HAP-1 (cell line): ENCODE data around the gene BCDIN3D.

Experiments
- DNase-seq, 2 experiments: peaks; one replicate each; pipeline ENCODE4 v3.0.0-alpha.2; 2016 to 2020; ENCODE audit warnings: low spot score in 2 of 2
- H3K27me3 ChIP-seq: fragments of 250-450 bp; sonication (Bioruptor Pico); 2 replicates; pipeline ENCODE4 v1.5.1; 2020; ENCODE audit warnings: low read depth, mild to moderate bottlenecking, moderate library complexity
- H3K36me3 ChIP-seq: fragments of 250-450 bp; sonication (Bioruptor Pico); replicated peaks from 2 replicates; pipeline ENCODE4 v1.5.1; 2020; ENCODE audit warnings: mild to moderate bottlenecking
- H3K4me1 ChIP-seq: fragments of 250-450 bp; sonication (Bioruptor Pico); 2 replicates; pipeline ENCODE4 v1.5.1; 2020; ENCODE audit warnings: mild to moderate bottlenecking
- H3K4me3 ChIP-seq: fragments of 250-450 bp; sonication (Bioruptor Pico); 2 replicates; pipeline ENCODE4 v1.5.1; 2020; ENCODE audit warnings: mild to moderate bottlenecking, moderate library complexity
- H3K9me3 ChIP-seq: fragments of 250-450 bp; sonication (Bioruptor Pico); 2 replicates; pipeline ENCODE4 v1.5.1; 2020; ENCODE audit warnings: mild to moderate bottlenecking, moderate library complexity
- in situ Hi-C: fragments of 300-500 bp; cut with MboI; formaldehyde crosslinking; loops from 3 replicates; pipeline ENCODE4 v1.14.3; 2020; ENCODE audit warnings: low sequenced_read_pairs, inconsistent platforms, mixed read lengths

BCDIN3D gene

DNA sequence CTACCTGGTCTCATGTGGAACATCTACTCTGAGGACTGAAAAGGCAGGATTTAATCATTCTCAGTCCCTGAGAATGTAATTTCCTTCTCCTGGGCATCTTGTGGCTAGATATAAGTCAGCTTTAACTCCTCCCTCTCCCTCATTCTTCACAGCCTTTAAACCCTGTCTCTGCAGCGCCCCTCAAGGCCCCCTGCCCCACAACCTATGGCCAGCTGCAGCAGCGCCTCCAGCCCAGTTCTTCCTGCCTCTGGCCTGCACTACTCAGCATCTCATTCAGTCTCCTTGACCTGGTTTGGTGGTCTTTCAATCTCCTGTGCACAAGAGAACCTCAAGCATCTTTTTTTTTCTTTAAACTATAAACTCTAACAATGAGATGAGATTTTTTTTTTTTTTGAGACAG is 44.0 kb downstream of the BCDIN3D start:
- DNase-seq = no peak
- Histone ChIP-seq H3K27me3 (no peaks in the 10 kb centered on the region), H3K9me3 (no peaks in the 10 kb centered on the region), H3K4me1 (no peaks in the 10 kb centered on the region), H3K4me3 (no peak overlapping the region), H3K36me3 (peaks cover 2% of the 10 kb centered on the region)
- in situ Hi-C loops = no loop called here

DNA sequence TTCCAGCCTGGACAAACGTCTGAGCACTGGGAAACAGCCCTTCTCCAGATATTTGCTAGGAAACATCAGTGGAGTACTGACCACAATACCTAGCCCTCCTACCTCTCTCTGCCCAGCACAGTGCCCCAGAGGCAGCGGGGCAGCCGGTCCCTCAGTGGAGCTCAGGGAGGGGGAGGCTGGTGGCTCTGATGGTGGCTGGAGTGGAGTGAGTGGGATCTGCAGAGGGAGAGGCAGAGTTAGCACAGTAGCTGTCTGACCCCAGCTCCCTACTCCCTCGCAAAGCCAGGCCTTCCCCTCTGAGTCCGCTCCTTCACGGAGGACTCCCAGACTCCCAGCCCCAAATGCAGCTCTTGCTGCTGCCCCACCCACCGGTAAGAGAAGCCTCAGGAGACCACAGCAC is 44.7 kb downstream of the BCDIN3D start:
- in situ Hi-C loops = no loop called here
- H3K27me3 ChIP-seq = no peaks in the 10 kb centered on the region

DNA sequence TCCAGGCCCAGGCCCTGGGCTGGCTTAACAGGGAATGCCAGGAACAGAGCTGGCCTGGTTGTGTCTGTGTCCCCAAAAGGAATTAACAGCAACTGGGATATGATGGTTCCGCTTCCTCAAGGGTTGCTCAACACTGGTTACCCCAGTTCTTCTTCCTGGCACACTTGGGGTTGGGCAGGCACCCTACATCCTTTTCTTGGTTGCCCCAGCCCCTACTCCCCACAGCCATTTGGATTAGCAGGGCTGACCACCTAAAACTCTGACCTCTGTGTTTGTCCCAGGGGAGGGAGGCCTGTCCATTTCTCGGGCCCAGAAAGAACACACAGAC is 45.5 kb downstream of the BCDIN3D start:
- H3K4me1 ChIP-seq = no peaks in the 10 kb centered on the region
- DNase-seq = no peak
- H3K9me3 ChIP-seq = no peaks in the 10 kb centered on the region
- no peaks in the 10 kb centered on the region for H3K27me3 ChIP-seq
- in situ Hi-C loops = no loop called here
- H3K4me3 ChIP-seq = no peak overlapping the region
- peaks cover 2% of the 10 kb centered on the region; the same call in 1 of the 2 replicates for H3K36me3 ChIP-seq

More for the DNA sequence above, 44.7 kb downstream of the BCDIN3D start:
- Histone ChIP-seq H3K9me3 (no peaks in the 10 kb centered on the region), H3K36me3 (peaks cover 2% of the 10 kb centered on the region; the same call in 1 of the 2 replicates), H3K4me3 (no peak overlapping the region), H3K4me1 (no peaks in the 10 kb centered on the region)
- no peak for DNase-seq

DNA sequence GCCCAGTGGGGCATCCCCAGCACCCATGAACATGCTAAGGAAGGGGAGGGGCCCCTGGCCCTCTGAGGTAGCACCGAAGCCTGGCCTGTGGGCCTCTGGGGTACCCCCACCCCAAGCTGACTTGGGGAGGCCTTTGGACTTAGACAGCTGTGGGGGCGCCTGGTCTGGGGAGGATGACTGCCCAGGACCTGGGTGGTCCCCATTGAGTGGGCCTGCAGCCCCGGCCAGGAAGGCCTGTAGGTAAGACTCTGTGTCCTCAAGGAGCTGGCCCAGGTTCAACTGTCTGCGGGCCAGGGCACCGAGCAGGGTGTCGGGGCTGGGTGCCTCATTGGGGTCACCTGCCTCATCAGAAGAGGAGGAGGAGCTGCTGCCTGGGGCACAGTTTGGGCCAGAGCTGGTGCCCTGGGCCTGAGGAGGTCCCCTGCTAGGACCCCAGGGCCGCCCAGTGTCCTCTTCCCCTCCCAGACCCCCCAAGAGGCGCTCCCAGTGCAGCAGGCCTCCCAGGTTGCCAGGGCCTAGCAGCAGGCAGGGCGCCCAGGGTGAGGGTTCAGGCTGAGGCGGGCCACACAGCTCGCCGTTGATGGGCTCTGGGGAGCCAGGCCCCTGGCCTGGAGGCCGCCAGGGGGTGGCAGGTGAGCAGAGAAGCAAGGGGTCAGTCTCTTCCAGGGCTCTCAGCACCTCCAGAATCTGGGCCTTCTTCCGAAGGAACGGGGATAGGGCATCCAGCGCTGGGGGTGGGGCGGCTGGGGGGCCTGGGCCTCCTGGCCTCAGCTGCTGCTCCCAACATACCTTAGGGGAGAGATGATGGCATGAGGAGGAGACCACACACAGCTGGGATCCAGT is 46.1 kb downstream of the BCDIN3D start:
- H3K4me1 ChIP-seq = no peaks in the 10 kb centered on the region
- DNase-seq = no peak
- H3K4me3 ChIP-seq = no peak overlapping the region
- in situ Hi-C loops = no loop called here
- H3K9me3 ChIP-seq = no peaks in the 10 kb centered on the region
- peaks cover 2% of the 10 kb centered on the region; the same call in 1 of the 2 replicates for H3K36me3 ChIP-seq
- no peaks in the 10 kb centered on the region for H3K27me3 ChIP-seq

DNA sequence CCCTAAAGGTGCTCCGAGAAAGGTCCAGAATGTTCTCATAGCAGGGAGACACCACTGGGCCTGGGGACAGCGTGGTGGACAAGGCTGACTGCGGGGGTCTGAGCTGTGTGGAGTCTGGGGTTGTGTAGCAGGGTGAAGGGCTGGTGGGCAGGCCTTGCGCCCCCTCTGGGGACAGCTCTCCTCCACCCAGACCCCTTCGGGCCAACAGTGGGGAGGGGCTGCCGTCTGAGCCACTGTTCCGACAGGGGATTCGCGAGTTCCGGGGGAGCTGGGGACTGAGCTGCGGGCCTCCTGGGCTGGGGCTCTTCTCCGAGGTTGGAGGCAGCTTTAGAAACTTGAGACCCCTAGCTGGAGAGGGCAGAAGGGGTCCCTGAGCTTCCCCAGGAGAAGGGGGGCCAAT is 46.8 kb downstream of the BCDIN3D start:
- no peak for DNase-seq
- no peak overlapping the region for H3K4me3 ChIP-seq
- H3K27me3 ChIP-seq = no peaks in the 10 kb centered on the region
- H3K4me1 ChIP-seq = no peaks in the 10 kb centered on the region
- peaks cover 2% of the 10 kb centered on the region; the same call in 1 of the 2 replicates for H3K36me3 ChIP-seq
- in situ Hi-C loops = no loop called here
- H3K9me3 ChIP-seq = no peaks in the 10 kb centered on the region

DNA sequence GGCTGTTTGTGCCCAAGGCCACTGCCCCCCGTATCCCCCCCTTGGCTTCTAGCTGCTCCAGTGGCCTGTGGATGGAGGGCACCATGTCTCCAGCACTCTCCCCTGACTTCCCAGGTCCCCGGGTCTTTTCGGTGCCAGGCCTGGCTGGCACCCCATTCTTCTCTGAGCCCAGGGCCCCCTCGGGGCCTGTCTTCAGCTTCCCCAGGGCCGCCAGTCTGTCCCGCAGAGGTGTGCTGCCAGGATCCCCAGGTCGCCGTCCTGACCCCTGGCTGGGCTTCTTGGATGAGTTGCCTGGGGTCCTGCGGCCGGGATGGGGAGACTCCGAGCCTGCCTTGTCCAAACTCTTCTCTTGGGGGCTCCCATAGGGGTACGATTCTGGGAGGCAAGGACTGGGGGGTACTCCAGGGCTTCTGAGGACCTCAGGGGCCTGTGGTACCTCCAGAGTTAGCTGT is 47.2 kb downstream of the BCDIN3D start:
- Histone ChIP-seq H3K27me3 (no peaks in the 10 kb centered on the region), H3K36me3 (peaks cover 2% of the 10 kb centered on the region; the same call in 1 of the 2 replicates), H3K4me3 (no peak overlapping the region), H3K9me3 (no peaks in the 10 kb centered on the region), H3K4me1 (no peaks in the 10 kb centered on the region)
- in situ Hi-C loops = no loop called here
- DNase-seq = no peak

DNA sequence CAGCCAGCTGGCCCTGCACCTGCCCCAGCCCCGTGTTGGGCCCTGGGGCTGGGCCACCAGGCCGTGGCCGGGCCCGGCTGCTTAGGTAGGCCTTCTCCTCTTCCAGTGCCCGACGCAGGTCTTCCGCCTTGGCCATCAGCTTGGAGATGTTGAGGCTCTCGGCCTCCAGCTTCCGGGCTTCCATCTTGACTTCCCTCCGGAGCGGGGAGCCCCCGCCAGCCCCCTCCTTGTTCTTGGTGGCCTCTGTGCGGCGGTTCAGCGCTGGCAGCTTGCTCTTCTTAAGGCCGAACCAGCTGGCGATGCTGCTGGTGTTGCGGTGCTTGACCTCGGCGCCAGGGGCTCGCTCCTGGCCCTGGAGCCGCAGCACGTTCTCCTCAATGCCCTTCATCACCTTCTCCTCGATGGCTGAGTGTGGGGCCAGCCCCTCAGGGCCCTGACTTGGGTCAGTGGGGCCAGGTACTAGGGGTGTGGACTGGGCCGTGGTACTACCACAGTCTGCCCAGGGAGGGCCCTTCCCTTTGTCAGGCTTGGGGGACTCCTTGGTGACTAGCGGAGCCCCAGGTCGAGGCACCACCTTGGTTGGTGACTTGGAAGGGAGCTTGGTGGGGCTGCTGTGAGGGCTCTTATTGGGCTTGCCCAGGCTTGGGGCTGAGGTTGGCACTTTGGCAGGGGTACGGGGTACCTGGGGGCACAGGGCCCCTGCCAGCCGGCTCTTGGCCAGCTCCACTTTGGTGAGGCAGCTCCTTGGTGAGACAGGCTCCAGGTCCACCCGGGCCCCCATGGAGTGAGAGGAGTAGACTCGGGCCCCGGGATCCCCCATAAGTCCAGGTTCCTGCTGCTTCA is 47.9 kb downstream of the BCDIN3D start:
- no peaks in the 10 kb centered on the region for H3K9me3 ChIP-seq
- H3K4me1 ChIP-seq = no peaks in the 10 kb centered on the region
- H3K36me3 ChIP-seq = peaks cover under 1% of the 10 kb centered on the region; the same call in 1 of the 2 replicates
- no peaks in the 10 kb centered on the region for H3K27me3 ChIP-seq
- no peak overlapping the region for H3K4me3 ChIP-seq
- no peak for DNase-seq
- in situ Hi-C loops = no loop called here

DNA sequence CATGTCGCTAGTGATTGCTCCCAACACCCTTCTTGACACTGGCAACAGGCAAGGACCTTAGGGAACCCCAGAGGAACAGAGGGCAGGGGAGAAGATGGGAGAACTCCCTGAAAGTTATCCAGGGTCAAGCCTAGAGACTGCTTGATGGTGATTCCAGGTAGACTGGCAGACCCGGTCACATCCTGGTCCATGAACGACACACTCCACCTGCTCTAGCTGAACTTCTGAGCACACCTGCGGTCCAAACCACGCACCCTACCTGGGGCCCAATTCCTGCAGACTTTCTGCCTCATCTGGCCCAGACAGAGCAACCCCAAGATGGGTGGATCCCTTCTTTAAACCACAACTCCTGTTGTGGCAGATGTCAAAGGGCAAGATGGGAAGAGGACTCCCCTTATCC is 48.9 kb downstream of the BCDIN3D start:
- no peak overlapping the region for H3K4me3 ChIP-seq
- in situ Hi-C loops = no loop called here
- no peaks in the 10 kb centered on the region for H3K27me3 ChIP-seq
- no peaks in the 10 kb centered on the region; the same call in 1 of the 2 replicates for H3K36me3 ChIP-seq
- no peak for DNase-seq
- H3K9me3 ChIP-seq = no peaks in the 10 kb centered on the region
- H3K4me1 ChIP-seq = no peaks in the 10 kb centered on the region

DNA sequence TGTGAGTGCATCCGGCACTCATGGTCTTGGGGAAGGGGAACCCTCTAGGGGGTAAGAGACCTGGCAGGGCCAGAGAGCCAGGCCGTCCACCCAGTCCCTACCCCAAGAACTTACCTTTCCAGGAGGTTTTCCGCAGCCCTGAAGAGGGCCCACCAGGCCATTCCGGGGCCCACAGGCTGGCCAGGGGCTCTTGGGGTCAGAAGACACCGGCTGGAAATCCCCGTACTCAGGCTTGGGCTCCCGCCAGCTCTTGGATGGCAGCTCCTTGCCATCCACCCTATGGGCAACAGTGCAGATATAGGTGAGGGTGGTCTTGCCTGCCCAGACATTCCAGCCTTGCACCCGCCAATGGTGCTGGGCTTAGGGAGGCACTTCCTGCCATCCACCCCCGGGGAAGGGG is 49.3 kb downstream of the BCDIN3D start:
- DNase-seq = no peak
- Histone ChIP-seq H3K4me1 (no peaks in the 10 kb centered on the region), H3K36me3 (no peaks in the 10 kb centered on the region; the same call in 1 of the 2 replicates), H3K27me3 (no peaks in the 10 kb centered on the region), H3K4me3 (no peak overlapping the region), H3K9me3 (no peaks in the 10 kb centered on the region)
- in situ Hi-C loops = no loop called here

DNA sequence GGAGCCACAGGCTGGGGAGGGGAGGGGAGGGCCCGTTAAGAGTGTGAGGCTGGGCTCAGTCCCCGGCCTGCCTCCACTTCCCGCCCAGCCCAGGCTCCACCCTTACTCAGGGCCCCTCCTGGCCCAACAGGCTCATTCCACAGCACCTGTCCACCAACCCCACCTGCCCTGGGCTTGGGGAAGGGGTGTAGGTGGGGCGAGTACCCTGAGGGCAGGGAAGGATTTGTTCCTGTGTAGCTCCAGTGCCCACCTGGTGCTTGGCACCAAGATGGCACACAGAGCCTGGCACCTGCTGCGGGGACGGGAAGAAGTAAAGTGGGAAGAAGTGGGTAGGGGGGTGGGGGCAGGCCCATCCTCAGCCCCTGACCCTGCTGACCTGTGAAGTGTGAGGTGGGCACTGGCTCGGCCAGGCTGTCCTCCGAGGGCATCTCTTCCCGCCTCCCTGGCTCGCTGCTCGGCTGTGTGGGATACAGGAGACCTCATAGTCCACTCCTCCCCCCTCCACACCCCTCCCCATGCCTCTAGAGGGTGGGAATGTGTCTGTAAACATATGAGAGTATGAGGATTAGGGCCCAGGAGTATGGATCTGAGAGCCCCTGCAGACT is 49.8 kb downstream of the BCDIN3D start:
- DNase-seq = no peak
- Histone ChIP-seq H3K36me3 (no peaks in the 10 kb centered on the region; the same call in 1 of the 2 replicates), H3K4me3 (no peak overlapping the region), H3K4me1 (no peaks in the 10 kb centered on the region), H3K27me3 (no peaks in the 10 kb centered on the region), H3K9me3 (no peaks in the 10 kb centered on the region)
- in situ Hi-C loops = no loop called here

DNA sequence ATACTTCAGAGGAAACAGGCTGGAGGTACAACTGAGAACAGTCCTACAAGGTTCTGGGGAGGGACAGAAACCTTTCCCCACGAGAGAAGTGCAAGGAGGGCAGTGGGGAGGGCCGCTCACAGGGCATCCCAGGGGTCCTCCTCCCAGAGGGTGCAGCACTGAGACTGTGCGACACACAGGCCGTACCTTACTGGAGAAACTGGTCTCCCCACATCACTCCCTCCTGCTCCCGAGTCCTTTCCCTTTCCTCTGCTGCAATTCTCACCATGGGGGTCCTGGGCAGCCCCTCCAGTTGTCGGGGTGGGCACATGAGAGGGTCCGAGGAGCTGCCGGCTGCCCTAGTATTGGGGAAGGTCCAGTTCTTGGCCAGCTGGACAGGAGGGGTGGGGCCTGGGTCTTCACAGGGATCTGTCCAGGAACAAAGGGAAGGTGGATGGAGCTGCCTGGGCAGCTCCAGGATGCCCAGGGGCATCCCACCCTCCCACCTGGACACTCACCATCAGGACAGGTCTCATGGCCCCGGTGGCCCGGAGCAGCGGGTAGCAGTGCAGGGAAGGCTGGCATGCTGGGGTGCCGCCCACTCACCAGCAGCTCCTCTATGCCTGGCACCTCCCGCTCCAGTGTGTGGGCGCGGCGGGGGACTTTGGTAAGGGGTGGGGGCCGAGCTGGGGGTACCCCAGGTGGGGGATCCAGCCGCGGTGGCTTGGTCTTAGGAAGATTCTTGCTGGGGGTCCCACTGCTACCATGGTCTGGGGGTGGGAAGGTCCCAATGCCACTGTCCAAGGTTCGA is 50.5 kb downstream of the BCDIN3D start:
- no peak overlapping the region for H3K4me3 ChIP-seq
- H3K27me3 ChIP-seq = no peaks in the 10 kb centered on the region
- in situ Hi-C loops = no loop called here
- no peaks in the 10 kb centered on the region for H3K9me3 ChIP-seq
- peaks cover 3% of the 10 kb centered on the region; the same call in 1 of the 2 replicates for H3K36me3 ChIP-seq
- no peaks in the 10 kb centered on the region for H3K4me1 ChIP-seq
- DNase-seq = no peak

DNA sequence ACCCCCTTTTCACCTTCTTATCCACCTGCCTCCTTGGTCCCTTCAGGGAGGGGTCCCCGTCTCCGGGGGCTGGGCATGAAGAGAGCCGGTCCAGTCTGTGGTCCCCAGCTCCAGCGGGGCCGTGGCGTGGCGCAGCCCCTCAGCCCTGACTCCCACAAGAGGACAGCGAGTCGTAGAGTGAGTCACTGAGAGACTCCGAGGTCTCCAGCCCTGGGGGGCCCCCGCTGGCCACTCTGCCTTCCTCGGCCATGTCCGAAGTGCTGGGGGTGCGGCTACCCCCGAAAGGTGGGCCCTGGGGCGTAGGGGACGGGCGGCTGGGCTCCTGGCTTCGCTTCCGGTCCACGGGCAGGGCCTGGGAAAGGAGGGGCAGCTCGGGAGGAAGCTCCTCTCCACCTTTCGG is 51.2 kb downstream of the BCDIN3D start:
- H3K9me3 ChIP-seq = no peaks in the 10 kb centered on the region
- no peak overlapping the region for H3K4me3 ChIP-seq
- in situ Hi-C loops = no loop called here
- H3K36me3 ChIP-seq = peaks cover 3% of the 10 kb centered on the region; the same call in 1 of the 2 replicates
- no peak for DNase-seq
- H3K4me1 ChIP-seq = no peaks in the 10 kb centered on the region
- no peaks in the 10 kb centered on the region for H3K27me3 ChIP-seq
